GM18499 (cell line): ENCODE data around the gene MDM1.

Source experiments
- ATAC-seq: cut with Tn5 transposase; IDR thresholded peaks from one replicate; pipeline ENCODE4 v1.9.1; 2021; ENCODE audit warnings: moderate number of reproducible peaks; ENCODE audit not compliant: insufficient read depth, unreplicated experiment

MDM1 gene

GRCh38 chr12:68280240-68280639, 51.9 kb downstream of the MDM1 start:
- ATAC-seq: no peak

- ATAC-seq: no peak
Observed at GRCh38 chr12:68279227-68280054, 52.7 kb downstream of the MDM1 start.

GRCh38 chr12:68276402-68276930, 55.7 kb downstream of the MDM1 start:
- ATAC-seq: no peak

GRCh38 chr12:68272732-68273131, 59.4 kb downstream of the MDM1 start:
- no peak for ATAC-seq

GRCh38 chr12:68271346-68271745, 60.8 kb downstream of the MDM1 start:
- ATAC-seq: no peak

GRCh38 chr12:68270358-68270757, 61.8 kb downstream of the MDM1 start:
- ATAC-seq: no peak

GRCh38 chr12:68269779-68270178, 62.4 kb downstream of the MDM1 start:
- no peak for ATAC-seq

GRCh38 chr12:68268967-68269366, 63.2 kb downstream of the MDM1 start:
- no peak for ATAC-seq

GRCh38 chr12:68267892-68268396, 64.2 kb downstream of the MDM1 start:
- ATAC-seq: no peak

- no peak for ATAC-seq
Observed at GRCh38 chr12:68264857-68265256, 67.3 kb downstream of the MDM1 start.

- no peak for ATAC-seq
Observed at GRCh38 chr12:68264158-68264855, 67.9 kb downstream of the MDM1 start.

GRCh38 chr12:68263366-68263765, 68.8 kb downstream of the MDM1 start:
- ATAC-seq: no peak

GRCh38 chr12:68261896-68262295, 70.3 kb downstream of the MDM1 start:
- no peak for ATAC-seq

- no peak for ATAC-seq
Observed at GRCh38 chr12:68260153-68260552, 72.0 kb downstream of the MDM1 start.

- ATAC-seq: no peak
Observed at GRCh38 chr12:68259318-68259940, 72.7 kb downstream of the MDM1 start.

- no peak for ATAC-seq
Observed at GRCh38 chr12:68253504-68253903, 78.7 kb downstream of the MDM1 start, which contains the start of gene IL22. Gene IL22 (minus strand): TSS chr12:68253604. CDS start chr12:68253448, 156 bp downstream.

- ATAC-seq: no peak
Observed at GRCh38 chr12:68252077-68252476, 80.1 kb downstream of the MDM1 start.

- no peak for ATAC-seq
Observed at GRCh38 chr12:68250454-68250853, 81.7 kb downstream of the MDM1 start.

- ATAC-seq: no peak
Observed at GRCh38 chr12:68247785-68248184, 84.4 kb downstream of the MDM1 start.

- no peak for ATAC-seq
Observed at GRCh38 chr12:68246350-68246749, 85.8 kb downstream of the MDM1 start.
